Neural cell (in vitro differentiated cells): Measurements from ENCODE around the gene INTS14. TPM values are rescaled to one million over a fixed set of nuclear protein-coding genes. Genes with fewer than 3 reads are reported as not detected.

Experiments used
- H2AFZ ChIP-seq: fragments of 200-600, 300-800 bp; sonication (generic), shearing (Covaris generic); 2 replicates; pipeline ENCODE4 v1.6.0; 2014; ENCODE audit warnings: low read depth, mild to moderate bottlenecking, antibody characterized with exemption, low read length, moderate library complexity
- H3F3A ChIP-seq: fragments of 200-600 bp; shearing (Covaris generic); 2 replicates; pipeline ENCODE4 v1.6.1; 2016; ENCODE audit warnings: mild to moderate bottlenecking, moderate library complexity, mixed read lengths, antibody characterized with exemption, low read length; ENCODE audit not compliant: insufficient read depth, poor library complexity, severe bottlenecking
- H3K27ac ChIP-seq: fragments of 200-600, 300-800 bp; sonication (generic), shearing (Covaris generic); 2 replicates; pipeline ENCODE4 v1.5.1; 2014; ENCODE audit warnings: mild to moderate bottlenecking, low read length, moderate library complexity
- H3K27me3 ChIP-seq: fragments of 300-800, 200-600 bp; sonication (generic), shearing (Covaris generic); 2 replicates; pipeline ENCODE4 v1.6.0; 2014; ENCODE audit warnings: mild to moderate bottlenecking, low read depth, low read length, moderate library complexity; ENCODE audit not compliant: insufficient read depth
- H3K36me3 ChIP-seq: fragments of 300-800, 200-600 bp; sonication (generic), shearing (Covaris generic); 2 replicates; pipeline ENCODE4 v1.5.1; 2014; ENCODE audit warnings: mild to moderate bottlenecking, antibody characterized with exemption, low read length, moderate library complexity; ENCODE audit not compliant: insufficient read depth
- H3K4me2 ChIP-seq: fragments of 300-800, 200-600 bp; sonication (generic), shearing (Covaris generic); 2 replicates; pipeline ENCODE4 v1.6.0; 2014; ENCODE audit warnings: mild to moderate bottlenecking, low read length
- H3K4me3 ChIP-seq: fragments of 300-800, 200-600 bp; sonication (generic), shearing (Covaris generic); 2 replicates; pipeline ENCODE4 v1.5.1; 2014; ENCODE audit warnings: mild to moderate bottlenecking, low read length, moderate library complexity
- H3K79me2 ChIP-seq: fragments of 200-600 bp; shearing (Covaris generic); replicated peaks from 2 replicates; pipeline ENCODE4 v1.6.0; 2014; ENCODE audit warnings: mild to moderate bottlenecking, low read length, moderate library complexity; ENCODE audit not compliant: insufficient read depth
- H3K9ac ChIP-seq: fragments of 300-800, 200-600 bp; sonication (generic), shearing (Covaris generic); 2 replicates; pipeline ENCODE4 v1.6.1; 2016; ENCODE audit warnings: mild to moderate bottlenecking, low read length, mixed read lengths
- H3K9me2 ChIP-seq: fragments of 200-600 bp; shearing (Covaris generic); 2 replicates; pipeline ENCODE4 v1.6.1; 2016; ENCODE audit warnings: mild to moderate bottlenecking, low read length, mixed read lengths; ENCODE audit not compliant: insufficient read depth
- H3K9me3 ChIP-seq: fragments of 200-600, 300-800 bp; sonication (generic), shearing (Covaris generic); 2 replicates; pipeline ENCODE4 v1.6.1; 2016; ENCODE audit warnings: mild to moderate bottlenecking, mixed run types, low read length, moderate library complexity, mixed read lengths
- H4K20me1 ChIP-seq: fragments of 200-600 bp; shearing (Covaris generic); 2 replicates; pipeline ENCODE4 v1.6.1; 2016; ENCODE audit warnings: mild to moderate bottlenecking, mixed run types; ENCODE audit not compliant: insufficient read depth
- EP300 ChIP-seq: fragments of 450-650 bp; conservative IDR thresholded peaks from 2 replicates; pipeline ENCODE4 v1.6.1; 2014; ENCODE audit warnings: antibody characterized with exemption, mild to moderate bottlenecking, moderate library complexity; ENCODE audit not compliant: poor library complexity, severe bottlenecking
- EZH2 ChIP-seq: fragments of 200-600, 300-800 bp; shearing (Covaris generic), sonication (generic); IDR thresholded peaks from 2 replicates; pipeline ENCODE4 v1.6.1; 2014; ENCODE audit warnings: antibody characterized with exemption, low read length, borderline replicate concordance, mild to moderate bottlenecking; ENCODE audit not compliant: insufficient read depth, poor library complexity, severe bottlenecking
- MXI1 ChIP-seq: fragments of 450-650 bp; conservative IDR thresholded peaks from 2 replicates; pipeline ENCODE4 v1.6.1; 2014; ENCODE audit warnings: antibody characterized with exemption, mild to moderate bottlenecking; ENCODE audit not compliant: poor library complexity, severe bottlenecking
- POLR2AphosphoS5 ChIP-seq: IDR thresholded peaks from 2 replicates; pipeline ENCODE4 v1.6.1; 2012
- RAD21 ChIP-seq: fragments of 450-650 bp; conservative IDR thresholded peaks from 2 replicates; pipeline ENCODE4 v1.6.1; 2014; ENCODE audit warnings: antibody characterized with exemption, mild to moderate bottlenecking, moderate library complexity
- SMC3 ChIP-seq: fragments of 450-650 bp; conservative IDR thresholded peaks from 2 replicates; pipeline ENCODE4 v1.6.1; 2014; ENCODE audit warnings: antibody characterized with exemption, mild to moderate bottlenecking, moderate library complexity; ENCODE audit not compliant: poor library complexity
- TAF1 ChIP-seq: IDR thresholded peaks from 2 replicates; pipeline ENCODE4 v1.6.1; 2012; ENCODE audit warnings: low read depth
- polyA plus RNA-seq: library from polyadenylated mRNA; depleted of rRNA; stranded (reverse); fragments of >200 nt; gene quantifications from 2 replicates; pipeline ENCODE4 v1.2.3, GENCODE V29; 2014
- TF ChIP-seq, protein P1 (sequence below): fragments of 450-650 bp; IDR thresholded peaks from 2 replicates; pipeline ENCODE4 v1.5.1; 2014; ENCODE audit warnings: antibody characterized with exemption, mild to moderate bottlenecking, moderate library complexity; ENCODE audit not compliant: poor library complexity, severe bottlenecking
- TF ChIP-seq, protein P2 (sequence below): IDR thresholded peaks from 2 replicates; pipeline ENCODE4 v1.6.1; 2012; ENCODE audit warnings: borderline replicate concordance

INTS14 gene
- polyA plus RNA-seq, 1 donor from 2014 or later = 49.7 TPM

DNA sequence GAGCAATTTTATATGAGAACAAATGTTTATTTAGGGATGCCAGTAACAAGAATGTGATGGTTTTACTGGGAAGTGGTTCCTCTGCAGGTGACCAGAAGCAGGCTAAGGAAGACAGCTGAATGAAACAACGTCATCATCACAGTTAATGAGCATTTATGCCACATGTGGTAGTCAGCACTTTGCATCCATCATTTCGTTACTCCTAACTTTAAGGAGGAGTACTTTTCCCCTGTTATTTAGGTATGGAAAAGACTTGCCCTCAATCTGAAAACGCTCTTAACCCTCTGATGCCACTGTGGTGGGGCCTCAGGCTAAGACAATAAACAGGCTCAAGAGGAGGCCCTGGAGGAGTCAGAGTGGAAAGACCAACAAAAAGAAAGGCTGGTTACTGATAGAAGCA, 31.2 kb downstream of the INTS14 start:
- H3K27ac ChIP-seq = no peak overlapping the region
- no peak overlapping the region for H3K4me2 ChIP-seq
- H4K20me1 ChIP-seq = no peaks in the 10 kb centered on the region
- no peaks in the 10 kb centered on the region for H3F3A ChIP-seq
- no peaks in the 10 kb centered on the region for H3K9me2 ChIP-seq
- H2AFZ ChIP-seq = no peak overlapping the region
- no peaks in the 10 kb centered on the region for H3K79me2 ChIP-seq
- H3K27me3 ChIP-seq = no peaks in the 10 kb centered on the region
- no peak overlapping the region for H3K4me3 ChIP-seq
- H3K9me3 ChIP-seq = no peaks in the 10 kb centered on the region
- H3K9ac ChIP-seq = no peak overlapping the region
- no peak for TF ChIP-seq TAF1
- no peak for TF ChIP-seq POLR2AphosphoS5
- TF ChIP-seq, protein P1, sequence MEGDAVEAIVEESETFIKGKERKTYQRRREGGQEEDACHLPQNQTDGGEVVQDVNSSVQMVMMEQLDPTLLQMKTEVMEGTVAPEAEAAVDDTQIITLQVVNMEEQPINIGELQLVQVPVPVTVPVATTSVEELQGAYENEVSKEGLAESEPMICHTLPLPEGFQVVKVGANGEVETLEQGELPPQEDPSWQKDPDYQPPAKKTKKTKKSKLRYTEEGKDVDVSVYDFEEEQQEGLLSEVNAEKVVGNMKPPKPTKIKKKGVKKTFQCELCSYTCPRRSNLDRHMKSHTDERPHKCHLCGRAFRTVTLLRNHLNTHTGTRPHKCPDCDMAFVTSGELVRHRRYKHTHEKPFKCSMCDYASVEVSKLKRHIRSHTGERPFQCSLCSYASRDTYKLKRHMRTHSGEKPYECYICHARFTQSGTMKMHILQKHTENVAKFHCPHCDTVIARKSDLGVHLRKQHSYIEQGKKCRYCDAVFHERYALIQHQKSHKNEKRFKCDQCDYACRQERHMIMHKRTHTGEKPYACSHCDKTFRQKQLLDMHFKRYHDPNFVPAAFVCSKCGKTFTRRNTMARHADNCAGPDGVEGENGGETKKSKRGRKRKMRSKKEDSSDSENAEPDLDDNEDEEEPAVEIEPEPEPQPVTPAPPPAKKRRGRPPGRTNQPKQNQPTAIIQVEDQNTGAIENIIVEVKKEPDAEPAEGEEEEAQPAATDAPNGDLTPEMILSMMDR = no peak
- TF ChIP-seq MXI1 = no peak
- no peak for TF ChIP-seq EP300
- no peak for TF ChIP-seq SMC3
- no peak for TF ChIP-seq EZH2
- TF ChIP-seq, protein P2, sequence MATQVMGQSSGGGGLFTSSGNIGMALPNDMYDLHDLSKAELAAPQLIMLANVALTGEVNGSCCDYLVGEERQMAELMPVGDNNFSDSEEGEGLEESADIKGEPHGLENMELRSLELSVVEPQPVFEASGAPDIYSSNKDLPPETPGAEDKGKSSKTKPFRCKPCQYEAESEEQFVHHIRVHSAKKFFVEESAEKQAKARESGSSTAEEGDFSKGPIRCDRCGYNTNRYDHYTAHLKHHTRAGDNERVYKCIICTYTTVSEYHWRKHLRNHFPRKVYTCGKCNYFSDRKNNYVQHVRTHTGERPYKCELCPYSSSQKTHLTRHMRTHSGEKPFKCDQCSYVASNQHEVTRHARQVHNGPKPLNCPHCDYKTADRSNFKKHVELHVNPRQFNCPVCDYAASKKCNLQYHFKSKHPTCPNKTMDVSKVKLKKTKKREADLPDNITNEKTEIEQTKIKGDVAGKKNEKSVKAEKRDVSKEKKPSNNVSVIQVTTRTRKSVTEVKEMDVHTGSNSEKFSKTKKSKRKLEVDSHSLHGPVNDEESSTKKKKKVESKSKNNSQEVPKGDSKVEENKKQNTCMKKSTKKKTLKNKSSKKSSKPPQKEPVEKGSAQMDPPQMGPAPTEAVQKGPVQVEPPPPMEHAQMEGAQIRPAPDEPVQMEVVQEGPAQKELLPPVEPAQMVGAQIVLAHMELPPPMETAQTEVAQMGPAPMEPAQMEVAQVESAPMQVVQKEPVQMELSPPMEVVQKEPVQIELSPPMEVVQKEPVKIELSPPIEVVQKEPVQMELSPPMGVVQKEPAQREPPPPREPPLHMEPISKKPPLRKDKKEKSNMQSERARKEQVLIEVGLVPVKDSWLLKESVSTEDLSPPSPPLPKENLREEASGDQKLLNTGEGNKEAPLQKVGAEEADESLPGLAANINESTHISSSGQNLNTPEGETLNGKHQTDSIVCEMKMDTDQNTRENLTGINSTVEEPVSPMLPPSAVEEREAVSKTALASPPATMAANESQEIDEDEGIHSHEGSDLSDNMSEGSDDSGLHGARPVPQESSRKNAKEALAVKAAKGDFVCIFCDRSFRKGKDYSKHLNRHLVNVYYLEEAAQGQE = no peak
- TF ChIP-seq RAD21 = no peak
- H3K36me3 ChIP-seq = peaks cover 19% of the 10 kb centered on the region

DNA sequence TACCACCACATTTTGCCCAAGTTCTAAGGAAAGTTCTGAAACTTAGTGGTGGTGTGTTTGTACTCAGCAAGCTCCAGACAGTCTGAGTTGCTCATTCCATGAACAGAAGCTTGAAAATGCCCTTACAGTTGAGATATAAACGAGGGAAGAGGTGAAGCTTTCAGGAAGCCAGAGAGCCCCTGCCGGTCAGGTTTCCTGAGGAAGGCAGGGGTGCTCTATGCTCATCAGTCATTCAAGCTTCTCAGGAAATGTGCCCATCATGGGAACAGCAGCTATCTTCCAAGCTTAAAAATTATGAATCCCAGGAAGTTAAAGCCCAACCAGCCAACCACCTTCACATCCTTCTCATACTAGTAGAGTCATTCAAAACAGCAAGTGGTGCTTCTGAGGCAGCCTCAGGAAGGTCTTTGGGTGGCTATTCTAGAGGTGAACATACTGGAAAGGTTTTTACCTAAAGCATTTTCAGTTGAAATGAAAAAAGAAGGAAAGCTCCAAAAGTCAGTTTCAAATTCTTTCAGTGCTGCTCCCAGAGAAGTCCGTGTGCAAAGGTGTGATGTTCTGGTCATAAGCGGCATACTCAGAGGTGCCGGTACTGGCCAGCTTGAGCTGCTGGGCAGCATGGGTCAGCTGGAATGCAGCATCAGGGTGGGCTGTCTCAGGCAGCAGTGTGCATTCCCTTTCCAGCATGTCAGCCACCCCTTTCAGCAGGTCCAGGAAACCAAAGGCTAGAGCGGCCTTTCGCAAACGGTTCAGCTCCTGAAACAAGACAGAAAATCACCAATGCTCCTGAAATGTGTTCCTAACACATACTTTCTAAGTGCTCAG, 31.8 kb downstream of the INTS14 start:
- Histone ChIP-seq H3K79me2 (no peaks in the 10 kb centered on the region), H3K27ac (no peak overlapping the region), H3K27me3 (no peaks in the 10 kb centered on the region), H3F3A (no peaks in the 10 kb centered on the region), H3K9me3 (no peaks in the 10 kb centered on the region), H3K4me2 (no peak overlapping the region), H3K4me3 (no peak overlapping the region), H2AFZ (no peak overlapping the region), H4K20me1 (no peaks in the 10 kb centered on the region), H3K9me2 (no peaks in the 10 kb centered on the region), H3K9ac (no peak overlapping the region), H3K36me3 (peaks cover 19% of the 10 kb centered on the region)
- TF ChIP-seq, protein P2 = no peak
- TF ChIP-seq POLR2AphosphoS5 = no peak
- no peak for TF ChIP-seq RAD21
- no peak for TF ChIP-seq EP300
- no peak for TF ChIP-seq EZH2
- no peak for TF ChIP-seq SMC3
- TF ChIP-seq, protein P1 = no peak
- no peak for TF ChIP-seq TAF1
- no peak for TF ChIP-seq MXI1
